ENCODE data around the gene TNNI2. TPM values are rescaled to one million over a fixed set of nuclear protein-coding genes. Genes with fewer than 3 reads are reported as not detected.
"Not testable (repeated sequence)": the region's sequence is repeated elsewhere in the genome, so short reads cannot be mapped to it uniquely, and the experiment has no call there.

TNNI2 gene
- total RNA-seq, 2 donors from 2014 or later, result not detected

- DNase-seq (ENCODE audit: low spot score), result no peak
- no peak overlapping the region for H3K4me3 ChIP-seq
- no peaks in the 10 kb centered on the region for H3K4me1 ChIP-seq
- TF ChIP-seq CTCF (IDR thresholded peaks at IDR 0.05), result no peak
- no peaks in the 10 kb centered on the region for H3K9me3 ChIP-seq
- H3K36me3 ChIP-seq, result no peaks in the 10 kb centered on the region
- no peaks in the 10 kb centered on the region for H3K27me3 ChIP-seq
- H3K27ac ChIP-seq, result no peak overlapping the region
Observed at GRCh38 chr11:1812274-1812673, 26.5 kb upstream of the TNNI2 start.

GRCh38 chr11:1812801-1813200 is 26.0 kb upstream of the TNNI2 start:
- no peak for DNase-seq (ENCODE audit: low spot score)
- Histone ChIP-seq H3K27ac (no peak overlapping the region), H3K36me3 (no peaks in the 10 kb centered on the region), H3K27me3 (no peaks in the 10 kb centered on the region), H3K9me3 (no peaks in the 10 kb centered on the region), H3K4me1 (no peaks in the 10 kb centered on the region), H3K4me3 (no peak overlapping the region)
- no peak for TF ChIP-seq CTCF (IDR thresholded peaks at IDR 0.05)

GRCh38 chr11:1813356-1813755 is 25.4 kb upstream of the TNNI2 start:
- not testable (repeated sequence) for H3K27ac ChIP-seq; H3K36me3 ChIP-seq; DNase-seq (ENCODE audit: low spot score); H3K4me3 ChIP-seq; H3K27me3 ChIP-seq; H3K4me1 ChIP-seq; H3K9me3 ChIP-seq

- no peaks in the 10 kb centered on the region for H3K4me1 ChIP-seq
- H3K27me3 ChIP-seq, result no peaks in the 10 kb centered on the region
Observed at GRCh38 chr11:1814691-1815090, 24.1 kb upstream of the TNNI2 start.

GRCh38 chr11:1815311-1815710 is 23.5 kb upstream of the TNNI2 start:
- no peaks in the 10 kb centered on the region for H3K36me3 ChIP-seq
- no peak for DNase-seq (ENCODE audit: low spot score)
- no peaks in the 10 kb centered on the region for H3K27me3 ChIP-seq
- peaks cover 0 to 16% of the 10 kb centered on the region in 2 donors for H3K9me3 ChIP-seq
- H3K27ac ChIP-seq, result no peak overlapping the region
- no peaks in the 10 kb centered on the region for H3K4me1 ChIP-seq
- TF ChIP-seq CTCF (IDR thresholded peaks at IDR 0.05), result no peak
- no peak overlapping the region for H3K4me3 ChIP-seq

More at GRCh38 chr11:1814691-1815090, 24.1 kb upstream of the TNNI2 start:
- no peak for TF ChIP-seq CTCF (IDR thresholded peaks at IDR 0.05)
- DNase-seq (ENCODE audit: low spot score), result no peak
- H3K4me3 ChIP-seq, result no peak overlapping the region
- no peaks in the 10 kb centered on the region for H3K36me3 ChIP-seq
- H3K9me3 ChIP-seq, result peaks cover 0 to 16% of the 10 kb centered on the region in 2 donors
- H3K27ac ChIP-seq, result no peak overlapping the region

GRCh38 chr11:1815751-1816150 is 23.0 kb upstream of the TNNI2 start:
- TF ChIP-seq CTCF (IDR thresholded peaks at IDR 0.05), result no peak
- H3K36me3 ChIP-seq, result no peaks in the 10 kb centered on the region
- no peak overlapping the region for H3K4me3 ChIP-seq

More at GRCh38 chr11:1815751-1816150, 23.0 kb upstream of the TNNI2 start:
- Histone ChIP-seq H3K9me3 (peaks cover 0 to 16% of the 10 kb centered on the region in 2 donors), H3K27me3 (no peaks in the 10 kb centered on the region), H3K4me1 (no peaks in the 10 kb centered on the region), H3K27ac (no peak overlapping the region)
- DNase-seq (ENCODE audit: low spot score), result no peak

Measured in right atrium auricular region (tissue), 2 donors.